Neural cell (in vitro differentiated cells): ENCODE measurements around the gene GRID1. TPM values are rescaled to one million over a fixed set of nuclear protein-coding genes. Genes with fewer than 3 reads are reported as not detected.

Experiments used
- H2AFZ ChIP-seq: fragments of 200-600, 300-800 bp; sonication (generic), shearing (Covaris generic); 2 replicates; pipeline ENCODE4 v1.6.0; 2014; ENCODE audit warnings: low read depth, mild to moderate bottlenecking, antibody characterized with exemption, low read length, moderate library complexity
- H3F3A ChIP-seq: fragments of 200-600 bp; shearing (Covaris generic); 2 replicates; pipeline ENCODE4 v1.6.1; 2016; ENCODE audit warnings: mild to moderate bottlenecking, moderate library complexity, mixed read lengths, antibody characterized with exemption, low read length; ENCODE audit not compliant: insufficient read depth, poor library complexity, severe bottlenecking
- H3K27ac ChIP-seq: fragments of 200-600, 300-800 bp; sonication (generic), shearing (Covaris generic); 2 replicates; pipeline ENCODE4 v1.5.1; 2014; ENCODE audit warnings: mild to moderate bottlenecking, low read length, moderate library complexity
- H3K27me3 ChIP-seq: fragments of 300-800, 200-600 bp; sonication (generic), shearing (Covaris generic); 2 replicates; pipeline ENCODE4 v1.6.0; 2014; ENCODE audit warnings: mild to moderate bottlenecking, low read depth, low read length, moderate library complexity; ENCODE audit not compliant: insufficient read depth
- H3K36me3 ChIP-seq: fragments of 300-800, 200-600 bp; sonication (generic), shearing (Covaris generic); 2 replicates; pipeline ENCODE4 v1.5.1; 2014; ENCODE audit warnings: mild to moderate bottlenecking, antibody characterized with exemption, low read length, moderate library complexity; ENCODE audit not compliant: insufficient read depth
- H3K4me2 ChIP-seq: fragments of 300-800, 200-600 bp; sonication (generic), shearing (Covaris generic); 2 replicates; pipeline ENCODE4 v1.6.0; 2014; ENCODE audit warnings: mild to moderate bottlenecking, low read length
- H3K4me3 ChIP-seq: fragments of 300-800, 200-600 bp; sonication (generic), shearing (Covaris generic); 2 replicates; pipeline ENCODE4 v1.5.1; 2014; ENCODE audit warnings: mild to moderate bottlenecking, low read length, moderate library complexity
- H3K79me2 ChIP-seq: fragments of 200-600 bp; shearing (Covaris generic); replicated peaks from 2 replicates; pipeline ENCODE4 v1.6.0; 2014; ENCODE audit warnings: mild to moderate bottlenecking, low read length, moderate library complexity; ENCODE audit not compliant: insufficient read depth
- H3K9ac ChIP-seq: fragments of 300-800, 200-600 bp; sonication (generic), shearing (Covaris generic); 2 replicates; pipeline ENCODE4 v1.6.1; 2016; ENCODE audit warnings: mild to moderate bottlenecking, low read length, mixed read lengths
- H3K9me2 ChIP-seq: fragments of 200-600 bp; shearing (Covaris generic); 2 replicates; pipeline ENCODE4 v1.6.1; 2016; ENCODE audit warnings: mild to moderate bottlenecking, low read length, mixed read lengths; ENCODE audit not compliant: insufficient read depth
- H3K9me3 ChIP-seq: fragments of 200-600, 300-800 bp; sonication (generic), shearing (Covaris generic); 2 replicates; pipeline ENCODE4 v1.6.1; 2016; ENCODE audit warnings: mild to moderate bottlenecking, mixed run types, low read length, moderate library complexity, mixed read lengths
- H4K20me1 ChIP-seq: fragments of 200-600 bp; shearing (Covaris generic); 2 replicates; pipeline ENCODE4 v1.6.1; 2016; ENCODE audit warnings: mild to moderate bottlenecking, mixed run types; ENCODE audit not compliant: insufficient read depth
- CTCF ChIP-seq: fragments of 450-650 bp; IDR thresholded peaks from 2 replicates; pipeline ENCODE4 v1.5.1; 2014; ENCODE audit warnings: antibody characterized with exemption, mild to moderate bottlenecking, moderate library complexity; ENCODE audit not compliant: poor library complexity, severe bottlenecking
- EP300 ChIP-seq: fragments of 450-650 bp; conservative IDR thresholded peaks from 2 replicates; pipeline ENCODE4 v1.6.1; 2014; ENCODE audit warnings: antibody characterized with exemption, mild to moderate bottlenecking, moderate library complexity; ENCODE audit not compliant: poor library complexity, severe bottlenecking
- EZH2 ChIP-seq: fragments of 200-600, 300-800 bp; shearing (Covaris generic), sonication (generic); IDR thresholded peaks from 2 replicates; pipeline ENCODE4 v1.6.1; 2014; ENCODE audit warnings: antibody characterized with exemption, low read length, borderline replicate concordance, mild to moderate bottlenecking; ENCODE audit not compliant: insufficient read depth, poor library complexity, severe bottlenecking
- MXI1 ChIP-seq: fragments of 450-650 bp; conservative IDR thresholded peaks from 2 replicates; pipeline ENCODE4 v1.6.1; 2014; ENCODE audit warnings: antibody characterized with exemption, mild to moderate bottlenecking; ENCODE audit not compliant: poor library complexity, severe bottlenecking
- POLR2AphosphoS5 ChIP-seq: IDR thresholded peaks from 2 replicates; pipeline ENCODE4 v1.6.1; 2012
- RAD21 ChIP-seq: fragments of 450-650 bp; conservative IDR thresholded peaks from 2 replicates; pipeline ENCODE4 v1.6.1; 2014; ENCODE audit warnings: antibody characterized with exemption, mild to moderate bottlenecking, moderate library complexity
- REST ChIP-seq: IDR thresholded peaks from 2 replicates; pipeline ENCODE4 v1.6.1; 2012; ENCODE audit warnings: borderline replicate concordance
- SMC3 ChIP-seq: fragments of 450-650 bp; conservative IDR thresholded peaks from 2 replicates; pipeline ENCODE4 v1.6.1; 2014; ENCODE audit warnings: antibody characterized with exemption, mild to moderate bottlenecking, moderate library complexity; ENCODE audit not compliant: poor library complexity
- TAF1 ChIP-seq: IDR thresholded peaks from 2 replicates; pipeline ENCODE4 v1.6.1; 2012; ENCODE audit warnings: low read depth
- polyA plus RNA-seq: library from polyadenylated mRNA; depleted of rRNA; stranded (reverse); fragments of >200 nt; gene quantifications from 2 replicates; pipeline ENCODE4 v1.2.3, GENCODE V29; 2014

The GRID1 gene
- polyA plus RNA-seq, 1 donor from 2014 or later: 7.3 TPM

GRCh38 chr10:85874208-85874607 is 492.4 kb downstream of the GRID1 start:
- H2AFZ ChIP-seq: no peak overlapping the region
- H3K9me3 ChIP-seq: no peaks in the 10 kb centered on the region
- no peaks in the 10 kb centered on the region for H3F3A ChIP-seq
- H3K9me2 ChIP-seq: no peaks in the 10 kb centered on the region
- no peak overlapping the region for H3K4me3 ChIP-seq
- TF ChIP-seq POLR2AphosphoS5: no peak
- no peak for TF ChIP-seq RAD21
- TF ChIP-seq TAF1: no peak
- TF ChIP-seq EP300: no peak
- no peak for TF ChIP-seq REST
- no peak for TF ChIP-seq EZH2
- TF ChIP-seq SMC3: no peak
- TF ChIP-seq CTCF: no peak
- TF ChIP-seq MXI1: no peak
- no peak overlapping the region for H3K9ac ChIP-seq
- H3K4me2 ChIP-seq: no peak overlapping the region
- H4K20me1 ChIP-seq: no peaks in the 10 kb centered on the region
- H3K36me3 ChIP-seq: no peaks in the 10 kb centered on the region
- no peaks in the 10 kb centered on the region for H3K27me3 ChIP-seq
- no peak overlapping the region for H3K27ac ChIP-seq
- H3K79me2 ChIP-seq: no peaks in the 10 kb centered on the region

- Histone ChIP-seq H3K27ac (no peak overlapping the region), H3K79me2 (no peaks in the 10 kb centered on the region), H3K4me3 (no peak overlapping the region), H3K27me3 (no peaks in the 10 kb centered on the region), H4K20me1 (no peaks in the 10 kb centered on the region), H3K9ac (no peak overlapping the region), H3K36me3 (no peaks in the 10 kb centered on the region), H3K4me2 (no peak overlapping the region), H3F3A (no peaks in the 10 kb centered on the region), H2AFZ (no peak overlapping the region), H3K9me2 (no peaks in the 10 kb centered on the region), H3K9me3 (no peaks in the 10 kb centered on the region)
- TF ChIP-seq CTCF (no peak), REST (no peak), EZH2 (no peak), SMC3 (no peak), RAD21 (no peak), MXI1 (no peak), EP300 (no peak), TAF1 (no peak), POLR2AphosphoS5 (no peak)
Observed at GRCh38 chr10:85873063-85873462, 493.5 kb downstream of the GRID1 start.
